ENCODE results near the gene PLEKHJ1.

PLEKHJ1 gene

GRCh38 chr19:2234996-2235380 lies 1.1 kb downstream of the PLEKHJ1 start:
- no peak for DNase-seq

- no peak for DNase-seq
Observed at GRCh38 chr19:2233601-2234280, 2.4 kb downstream of the PLEKHJ1 start.

- DNase-seq, result no peak
Observed at GRCh38 chr19:2232286-2233151, 3.6 kb downstream of the PLEKHJ1 start.

- DNase-seq, result no peak
Observed at GRCh38 chr19:2231621-2232221, 4.4 kb downstream of the PLEKHJ1 start.

- DNase-seq, result no peak
Observed at GRCh38 chr19:2230807-2231533, 5.2 kb downstream of the PLEKHJ1 start.

- no peak for DNase-seq
Observed at GRCh38 chr19:2230033-2230531, 6.0 kb downstream of the PLEKHJ1 start.

- no peak for DNase-seq
Observed at GRCh38 chr19:2229103-2230032, 6.8 kb downstream of the PLEKHJ1 start.

GRCh38 chr19:2228157-2229030 lies 7.7 kb downstream of the PLEKHJ1 start:
- DNase-seq, result no peak

GRCh38 chr19:2227415-2228156 lies 8.5 kb downstream of the PLEKHJ1 start:
- no peak for DNase-seq

- DNase-seq, result no peak
Observed at GRCh38 chr19:2226840-2227360, 9.2 kb downstream of the PLEKHJ1 start.

GRCh38 chr19:2226051-2226839 lies 9.9 kb downstream of the PLEKHJ1 start:
- no peak for DNase-seq

- DNase-seq, result no peak
Observed at GRCh38 chr19:2225415-2226050, 10.6 kb downstream of the PLEKHJ1 start.

- DNase-seq, result no peak
Observed at GRCh38 chr19:2224754-2225349, 11.3 kb downstream of the PLEKHJ1 start.

GRCh38 chr19:2223959-2224358 lies 12.2 kb downstream of the PLEKHJ1 start:
- DNase-seq, result no peak

GRCh38 chr19:2223391-2223790 lies 12.7 kb downstream of the PLEKHJ1 start:
- no peak for DNase-seq

- DNase-seq, result no peak
Observed at GRCh38 chr19:2221918-2222317, 14.2 kb downstream of the PLEKHJ1 start.

GRCh38 chr19:2221250-2221831 lies 14.8 kb downstream of the PLEKHJ1 start:
- DNase-seq, result no peak

- no peak for DNase-seq
Observed at GRCh38 chr19:2219726-2220125, 16.4 kb downstream of the PLEKHJ1 start.
